Measurements from ENCODE around the gene UBE3D.
"Not testable (repeated sequence)": the region's sequence is repeated elsewhere in the genome, so short reads cannot be mapped to it uniquely, and the experiment has no call there.

Gene UBE3D

GRCh38 chr6:82867946-82868345 is 197.7 kb downstream of the UBE3D start:
- no peak for DNase-seq

DNA sequence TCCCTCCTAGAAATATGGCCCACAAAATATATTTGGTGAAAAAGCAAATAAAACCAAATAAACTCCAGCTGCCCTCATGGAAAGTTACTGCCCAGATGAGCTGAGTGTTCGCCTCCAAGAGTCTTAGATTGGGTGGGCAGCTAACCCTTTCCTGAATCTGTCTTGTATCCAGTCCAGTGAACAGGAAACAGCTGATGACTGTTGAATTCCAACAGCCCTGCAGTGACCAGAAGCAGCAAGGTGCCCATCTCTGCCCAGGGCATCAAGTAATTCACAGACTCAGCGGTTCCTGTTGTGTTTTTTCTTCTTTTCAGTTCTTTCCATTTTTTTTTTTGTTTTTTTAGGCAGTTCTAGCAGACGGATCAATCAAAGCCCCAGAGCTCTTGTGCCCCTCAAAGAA is 199.2 kb downstream of the UBE3D start:
- no peak for DNase-seq

GRCh38 chr6:82865461-82865860 is 200.2 kb downstream of the UBE3D start:
- DNase-seq: no peak

GRCh38 chr6:82863781-82864180 is 201.9 kb downstream of the UBE3D start:
- DNase-seq: no peak

- no peak for DNase-seq
These were observed 203.1 kb downstream of the UBE3D start for GRCh38 chr6:82862543-82862942.

- no peak for DNase-seq
These were observed 204.5 kb downstream of the UBE3D start for GRCh38 chr6:82861121-82861520.

- not testable (repeated sequence) for DNase-seq
These were observed 209.6 kb downstream of the UBE3D start for GRCh38 chr6:82856077-82856476.

DNA sequence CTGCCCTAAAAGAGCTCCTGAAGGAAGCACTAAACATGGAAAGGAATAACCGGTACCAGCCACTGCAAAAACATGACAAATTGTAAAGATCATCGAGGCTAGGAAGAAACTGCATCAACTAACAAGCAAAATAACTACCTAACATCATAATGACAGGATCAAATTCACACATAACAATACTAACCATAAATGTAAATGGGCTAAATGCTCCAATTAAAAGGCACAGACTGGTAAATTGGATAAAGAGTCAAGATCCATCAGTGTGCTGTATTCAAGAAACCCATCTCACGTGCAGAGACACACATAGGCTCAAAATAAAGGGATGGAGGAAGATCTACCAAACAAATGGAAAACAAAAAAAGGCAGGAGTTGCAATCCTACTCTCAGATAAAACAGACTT is 212.7 kb downstream of the UBE3D start:
- not testable (repeated sequence) for DNase-seq

DNA sequence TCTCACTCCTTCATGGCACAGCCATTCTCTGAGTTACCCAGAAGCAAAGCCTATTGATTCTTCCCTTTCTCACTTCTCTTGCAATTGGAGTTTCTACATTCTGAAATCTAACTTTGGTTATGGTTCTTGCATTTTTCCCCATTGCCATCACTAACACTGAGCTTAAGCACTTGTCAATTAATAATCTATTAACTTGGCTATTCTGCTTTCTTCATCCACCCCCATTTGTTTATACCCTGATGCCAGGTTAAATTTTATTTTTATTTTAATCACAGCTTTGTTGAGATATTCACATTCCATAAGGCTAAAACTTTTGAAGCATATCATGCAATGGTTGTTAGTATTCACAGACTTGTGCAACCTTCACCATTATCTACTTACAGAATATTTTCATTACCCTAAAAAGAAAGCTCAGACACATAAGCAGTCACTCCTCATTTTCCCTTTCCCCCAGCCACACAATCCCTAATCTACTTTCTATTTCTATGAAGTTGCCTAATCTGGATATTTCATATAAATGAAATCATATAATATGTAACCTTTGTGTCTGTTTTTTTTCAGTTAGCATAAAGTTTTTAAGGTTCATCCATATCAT is 222.3 kb downstream of the UBE3D start:
- DNase-seq: no peak

DNA sequence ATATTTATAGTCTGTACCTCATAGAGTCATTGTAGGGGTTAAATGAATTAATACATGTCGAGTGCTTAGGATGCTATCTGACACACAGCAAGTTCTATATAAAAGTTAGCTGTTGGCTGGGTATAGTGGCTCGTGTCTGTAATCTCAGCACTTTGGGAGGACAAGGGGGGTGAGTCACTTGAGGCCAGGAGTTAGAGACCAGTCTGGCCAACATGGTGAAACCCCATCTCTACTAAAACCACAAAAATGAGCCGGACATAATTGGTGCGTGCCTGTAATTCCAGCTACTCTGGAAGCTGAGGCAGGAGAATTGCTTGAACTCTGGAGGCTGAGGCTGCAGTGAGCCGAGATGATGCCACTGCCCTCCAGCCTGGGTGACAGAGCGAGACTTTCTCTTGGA is 222.9 kb downstream of the UBE3D start:
- DNase-seq: no peak
